Rectal smooth muscle tissue (tissue), 1 donor: Measurements from ENCODE around the gene SERPINA5.

ENCODE experiments used
- H3K27ac ChIP-seq: one replicate; pipeline ENCODE4 v1.7.0; 2013; ENCODE audit warnings: low read depth, low read length, inconsistent platforms
- H3K27me3 ChIP-seq: one replicate; pipeline ENCODE4 v1.7.0; 2013; ENCODE audit warnings: low read length; ENCODE audit not compliant: control insufficient read depth, insufficient read depth
- H3K36me3 ChIP-seq: one replicate; pipeline ENCODE4 v1.7.0; 2013; ENCODE audit warnings: low read length; ENCODE audit not compliant: control insufficient read depth, insufficient read depth
- H3K4me1 ChIP-seq: one replicate; pipeline ENCODE4 v1.7.0; 2013; ENCODE audit warnings: low read length; ENCODE audit not compliant: control insufficient read depth, insufficient read depth
- H3K4me3 ChIP-seq: one replicate; pipeline ENCODE4 v1.7.0; 2013; ENCODE audit warnings: low read length
- H3K9ac ChIP-seq: one replicate; pipeline ENCODE4 v1.7.0; 2013; ENCODE audit warnings: low read length

The SERPINA5 gene

DNA sequence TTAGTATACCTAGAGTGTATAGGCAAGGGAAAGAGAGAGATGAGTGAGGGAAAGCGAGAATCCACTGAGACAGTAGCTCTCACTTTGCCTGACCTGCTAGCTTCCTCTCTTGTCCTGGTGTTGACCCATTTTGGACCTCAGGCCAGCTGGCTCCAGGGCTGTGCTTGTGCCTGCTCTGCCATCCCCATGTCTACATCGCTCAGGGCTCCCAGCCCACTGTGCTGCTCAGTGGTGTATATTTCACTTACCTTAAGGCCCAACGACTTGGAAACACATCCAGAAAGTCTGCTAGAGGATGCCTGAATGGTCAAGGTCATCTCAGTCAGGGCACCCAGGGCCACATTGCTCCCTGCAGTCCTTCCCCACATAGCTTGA lies 20.9 kb upstream of the SERPINA5 start:
- Histone ChIP-seq H3K27ac (no peak overlapping the region), H3K36me3 (no peaks in the 10 kb centered on the region), H3K27me3 (no peaks in the 10 kb centered on the region), H3K4me1 (no peaks in the 10 kb centered on the region), H3K4me3 (no peak overlapping the region), H3K9ac (no peak overlapping the region)

DNA sequence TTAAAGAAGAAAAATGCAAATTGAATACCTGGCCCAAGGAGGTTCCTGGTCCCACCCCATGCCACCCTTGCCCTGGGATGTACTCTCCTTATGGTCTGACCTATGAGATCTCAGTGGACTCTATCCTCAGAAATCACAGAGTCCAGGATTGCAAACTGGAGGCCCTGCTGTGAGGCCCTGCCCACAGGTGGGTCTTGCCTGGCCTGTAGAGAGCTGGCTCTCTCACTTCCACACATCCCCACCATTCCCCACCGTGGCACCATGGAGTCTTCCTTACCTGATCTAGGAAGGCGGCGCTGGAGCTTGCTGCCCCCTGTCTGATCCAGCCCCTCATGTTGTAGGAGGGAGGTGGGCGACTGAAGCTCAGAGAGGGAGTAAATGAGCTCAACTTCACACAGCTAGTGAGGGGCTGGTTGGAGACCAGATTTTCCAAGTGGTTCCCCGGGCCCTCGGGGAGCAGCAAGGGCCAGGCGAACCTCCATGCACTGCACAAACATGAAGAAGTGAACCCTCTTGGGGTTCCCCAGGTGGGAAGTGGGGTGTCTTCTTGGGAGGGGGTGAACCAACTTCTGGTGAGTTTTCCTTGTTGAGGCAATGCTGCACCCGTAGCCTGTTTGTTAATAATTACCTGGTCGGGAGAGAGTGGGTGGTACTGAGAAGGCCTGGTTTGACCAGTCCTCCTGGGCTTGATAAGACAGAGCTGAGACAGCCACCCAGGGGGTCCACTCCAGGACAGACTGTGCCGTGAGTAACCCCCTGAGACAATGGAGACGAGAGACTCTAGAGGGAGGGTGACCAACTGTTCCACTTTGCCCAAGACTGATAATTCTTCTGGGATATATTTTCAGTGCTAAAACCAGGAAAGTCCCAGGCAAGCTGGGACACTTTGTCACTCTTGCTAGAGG lies 20.2 kb upstream of the SERPINA5 start, which contains the start of gene SERPINA4:
TSS of gene SERPINA4 (plus strand) at position 692 of the 905 bp plus-strand sequence. CDS start 2,041 bp downstream, outside the sequence.
- no peaks in the 10 kb centered on the region for H3K27me3 ChIP-seq
- no peaks in the 10 kb centered on the region for H3K4me1 ChIP-seq
- no peaks in the 10 kb centered on the region for H3K36me3 ChIP-seq
- no peak within 1 kb of the TSS for H3K27ac ChIP-seq
- H3K4me3 ChIP-seq, result no peak within 1 kb of the TSS
- H3K9ac ChIP-seq, result no peak within 1 kb of the TSS

DNA sequence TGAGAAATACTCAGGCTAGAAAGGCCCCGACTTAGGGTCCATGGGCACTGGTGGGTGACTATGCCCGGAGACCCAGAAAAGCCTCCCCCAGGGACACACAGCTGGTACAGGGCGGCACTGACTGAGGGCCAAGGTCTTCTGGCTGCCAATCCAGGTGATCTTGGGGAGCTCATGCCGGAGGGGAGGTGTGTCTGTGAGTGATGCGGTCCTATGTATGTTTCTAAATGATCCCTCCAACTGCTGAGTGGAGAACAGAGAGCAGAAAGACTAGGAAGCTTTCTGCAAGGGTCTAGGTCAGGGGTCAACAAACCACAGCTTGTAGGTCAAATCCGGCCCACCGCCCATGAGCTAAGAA lies 19.6 kb upstream of the SERPINA5 start:
- Histone ChIP-seq H3K4me1 (no peaks in the 10 kb centered on the region), H3K27me3 (no peaks in the 10 kb centered on the region), H3K4me3 (no peak overlapping the region), H3K9ac (no peak overlapping the region), H3K27ac (no peak overlapping the region), H3K36me3 (no peaks in the 10 kb centered on the region)

DNA sequence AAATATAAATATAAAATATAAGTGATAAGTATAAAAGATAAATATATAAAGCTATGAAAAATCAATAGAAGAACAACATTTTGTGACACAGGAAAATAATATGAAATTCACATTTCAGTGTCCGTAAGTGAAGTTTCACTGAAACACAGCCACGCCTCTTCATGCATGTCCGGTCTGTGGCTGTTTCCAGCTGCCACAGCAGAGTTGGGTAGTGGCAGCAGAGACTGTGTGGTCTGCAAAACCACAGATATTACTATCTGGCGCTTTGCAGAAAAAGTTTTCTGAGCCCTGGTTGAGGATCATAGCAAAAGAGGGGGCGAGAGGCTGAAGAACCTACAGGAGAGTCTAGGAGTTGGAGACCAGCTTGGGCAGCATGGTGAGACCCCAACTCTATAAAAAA lies 19.2 kb upstream of the SERPINA5 start:
- H3K9ac ChIP-seq, result no peak overlapping the region
- no peak overlapping the region for H3K4me3 ChIP-seq
- H3K4me1 ChIP-seq, result no peaks in the 10 kb centered on the region

DNA sequence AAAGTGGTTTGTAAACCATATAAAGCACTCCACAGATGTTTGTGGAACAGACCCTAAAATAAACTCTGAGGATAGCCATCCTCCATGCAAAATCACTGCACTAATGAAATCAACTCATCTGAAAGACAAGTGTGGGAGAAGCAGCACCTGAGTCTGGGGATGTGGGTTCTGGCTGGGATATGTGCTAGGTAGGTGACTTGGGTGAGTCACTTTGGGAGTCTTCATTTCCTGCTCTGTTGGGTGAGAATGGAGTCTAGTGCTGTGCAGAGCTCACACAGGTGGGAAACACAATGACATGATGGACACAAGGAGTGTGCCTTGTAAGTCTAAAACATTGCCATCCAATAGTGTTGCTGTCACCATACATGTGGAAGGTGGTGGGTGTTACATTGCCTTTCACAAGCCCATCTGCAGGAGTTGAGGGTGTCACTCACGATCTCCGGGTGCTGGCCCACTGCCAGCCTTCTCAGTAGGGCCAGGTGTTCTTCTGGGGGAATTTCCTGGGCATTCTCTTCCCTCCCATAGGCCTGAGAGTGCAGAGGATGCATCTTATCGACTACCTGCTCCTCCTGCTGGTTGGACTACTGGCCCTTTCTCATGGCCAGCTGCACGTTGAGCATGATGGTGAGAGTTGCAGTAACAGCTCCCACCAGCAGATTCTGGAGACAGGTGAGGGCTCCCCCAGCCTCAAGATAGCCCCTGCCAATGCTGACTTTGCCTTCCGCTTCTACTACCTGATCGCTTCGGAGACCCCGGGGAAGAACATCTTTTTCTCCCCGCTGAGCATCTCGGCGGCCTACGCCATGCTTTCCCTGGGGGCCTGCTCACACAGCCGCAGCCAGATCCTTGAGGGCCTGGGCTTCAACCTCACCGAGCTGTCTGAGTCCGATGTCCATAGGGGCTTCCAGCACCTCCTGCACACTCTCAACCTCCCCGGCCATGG lies 18.0 kb upstream of the SERPINA5 start:
- Histone ChIP-seq H3K4me1 (no peaks in the 10 kb centered on the region), H3K27ac (no peak overlapping the region), H3K9ac (no peak overlapping the region), H3K4me3 (no peak overlapping the region), H3K36me3 (no peaks in the 10 kb centered on the region), H3K27me3 (no peaks in the 10 kb centered on the region)

More for the DNA sequence above, 19.2 kb upstream of the SERPINA5 start:
- Histone ChIP-seq H3K27me3 (no peaks in the 10 kb centered on the region), H3K27ac (no peak overlapping the region), H3K36me3 (no peaks in the 10 kb centered on the region)

DNA sequence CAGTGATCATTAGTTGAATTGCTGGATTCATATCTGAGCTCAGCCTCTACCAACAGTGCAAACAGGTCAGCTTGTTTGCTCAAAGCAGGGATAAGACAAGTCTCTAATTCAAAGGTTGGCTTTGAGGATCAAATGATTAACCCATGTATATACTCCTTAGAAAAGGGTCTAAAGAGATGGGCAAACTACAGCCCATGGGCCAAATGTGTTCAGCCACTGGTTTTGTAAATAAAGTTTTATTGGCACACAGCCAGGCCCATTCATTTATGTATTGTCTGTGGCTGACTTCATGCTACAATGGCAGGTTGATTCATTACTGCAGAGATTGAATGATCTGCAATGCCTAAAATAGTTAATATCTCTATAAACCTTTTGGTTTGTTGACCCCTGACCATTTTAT lies 16.8 kb upstream of the SERPINA5 start:
- Histone ChIP-seq H3K27ac (no peak overlapping the region), H3K4me3 (no peak overlapping the region), H3K9ac (no peak overlapping the region), H3K4me1 (no peaks in the 10 kb centered on the region), H3K36me3 (no peaks in the 10 kb centered on the region), H3K27me3 (no peaks in the 10 kb centered on the region)

DNA sequence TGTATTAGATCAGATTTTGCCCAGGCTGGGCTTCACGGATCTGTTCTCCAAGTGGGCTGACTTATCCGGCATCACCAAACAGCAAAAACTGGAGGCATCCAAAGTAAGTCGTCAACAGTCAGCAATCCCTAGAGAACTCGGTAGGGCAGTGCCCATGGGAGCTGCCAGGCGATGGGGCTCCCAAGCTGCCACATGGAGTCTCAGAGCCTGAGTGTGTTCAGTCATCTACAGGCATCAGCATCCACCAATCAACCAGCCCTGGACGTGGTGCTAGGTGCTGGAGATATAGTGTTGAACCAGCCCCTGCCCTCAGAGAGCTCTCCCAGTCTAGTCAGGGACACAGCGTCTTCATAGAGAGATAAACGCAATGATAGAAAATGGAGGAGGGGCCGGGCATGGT lies 13.0 kb upstream of the SERPINA5 start:
- Histone ChIP-seq H3K4me3 (no peak overlapping the region), H3K36me3 (no peaks in the 10 kb centered on the region), H3K4me1 (no peaks in the 10 kb centered on the region), H3K27me3 (no peaks in the 10 kb centered on the region), H3K27ac (no peak overlapping the region), H3K9ac (no peak overlapping the region)

DNA sequence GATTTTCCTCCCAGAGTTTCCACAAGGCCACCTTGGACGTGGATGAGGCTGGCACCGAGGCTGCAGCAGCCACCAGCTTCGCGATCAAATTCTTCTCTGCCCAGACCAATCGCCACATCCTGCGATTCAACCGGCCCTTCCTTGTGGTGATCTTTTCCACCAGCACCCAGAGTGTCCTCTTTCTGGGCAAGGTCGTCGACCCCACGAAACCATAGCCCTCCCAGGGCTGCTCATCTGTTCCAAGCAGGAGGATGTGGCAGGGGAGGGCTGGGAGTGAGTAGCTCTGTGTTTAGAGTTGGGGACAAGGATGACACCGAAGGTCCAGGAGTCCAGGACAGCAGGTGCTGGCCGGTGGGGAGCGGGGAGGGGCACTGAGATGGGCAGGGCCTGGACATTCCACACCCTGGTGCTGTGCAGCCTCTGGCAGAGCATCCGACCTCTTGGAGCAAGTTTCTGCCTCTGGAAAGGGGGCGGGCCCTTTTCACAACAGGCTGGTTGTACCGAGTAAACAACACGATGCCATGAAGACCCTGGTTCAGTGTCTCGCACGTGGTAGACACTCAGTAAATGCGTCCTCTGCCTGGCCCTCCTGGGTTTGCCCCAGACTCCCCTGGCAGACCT lies 11.7 kb upstream of the SERPINA5 start:
- no peaks in the 10 kb centered on the region for H3K4me1 ChIP-seq
- no peaks in the 10 kb centered on the region for H3K36me3 ChIP-seq
- no peak overlapping the region for H3K9ac ChIP-seq
- no peak overlapping the region for H3K4me3 ChIP-seq
- H3K27me3 ChIP-seq, result no peaks in the 10 kb centered on the region
- no peak overlapping the region for H3K27ac ChIP-seq

DNA sequence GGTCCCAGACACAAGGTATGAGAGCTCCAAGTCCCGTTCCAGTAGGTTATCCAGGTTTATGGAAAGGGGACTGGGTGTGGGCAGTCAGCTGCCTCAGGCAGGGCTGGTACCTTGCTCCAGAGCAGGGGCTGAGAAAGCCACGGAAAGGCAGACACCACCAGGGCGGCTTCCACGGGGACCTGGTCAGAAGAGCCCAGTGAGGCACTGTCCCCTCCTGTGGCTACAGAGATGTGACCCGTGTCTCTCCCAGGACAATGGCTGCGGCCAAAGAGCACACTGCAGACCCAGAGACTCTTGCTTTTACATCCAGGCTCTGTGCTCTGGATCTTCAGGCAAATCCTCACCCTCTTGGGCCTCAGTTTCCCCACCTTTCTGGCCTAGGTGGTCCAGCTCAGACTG lies 11.2 kb upstream of the SERPINA5 start:
- no peaks in the 10 kb centered on the region for H3K27me3 ChIP-seq
- H3K4me3 ChIP-seq, result no peak overlapping the region
- no peaks in the 10 kb centered on the region for H3K4me1 ChIP-seq
- H3K27ac ChIP-seq, result no peak overlapping the region
- no peaks in the 10 kb centered on the region for H3K36me3 ChIP-seq
- no peak overlapping the region for H3K9ac ChIP-seq

DNA sequence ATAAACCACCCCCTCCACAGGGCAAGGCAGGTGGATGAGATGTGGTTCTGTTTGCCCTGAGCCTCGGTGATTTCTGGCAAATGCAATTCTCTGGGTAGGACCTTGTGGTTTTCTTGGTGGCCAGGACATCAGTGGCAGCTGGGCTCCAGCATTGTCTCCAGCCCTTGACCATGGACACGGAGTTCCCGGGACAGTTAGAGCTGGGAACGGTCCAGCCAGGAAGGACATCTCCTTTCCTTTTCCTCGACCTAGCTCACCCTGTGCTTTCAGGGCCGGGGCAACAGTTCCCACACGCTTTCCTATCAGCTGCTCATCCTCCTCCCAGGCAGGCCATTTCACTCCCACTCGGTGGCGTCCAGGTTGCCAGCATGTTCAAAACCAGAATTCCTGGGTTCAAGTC lies 10.8 kb upstream of the SERPINA5 start:
- H3K4me3 ChIP-seq, result no peak overlapping the region
- H3K27ac ChIP-seq, result no peak overlapping the region
- H3K9ac ChIP-seq, result no peak overlapping the region
- no peaks in the 10 kb centered on the region for H3K4me1 ChIP-seq
- no peaks in the 10 kb centered on the region for H3K27me3 ChIP-seq
- no peaks in the 10 kb centered on the region for H3K36me3 ChIP-seq

DNA sequence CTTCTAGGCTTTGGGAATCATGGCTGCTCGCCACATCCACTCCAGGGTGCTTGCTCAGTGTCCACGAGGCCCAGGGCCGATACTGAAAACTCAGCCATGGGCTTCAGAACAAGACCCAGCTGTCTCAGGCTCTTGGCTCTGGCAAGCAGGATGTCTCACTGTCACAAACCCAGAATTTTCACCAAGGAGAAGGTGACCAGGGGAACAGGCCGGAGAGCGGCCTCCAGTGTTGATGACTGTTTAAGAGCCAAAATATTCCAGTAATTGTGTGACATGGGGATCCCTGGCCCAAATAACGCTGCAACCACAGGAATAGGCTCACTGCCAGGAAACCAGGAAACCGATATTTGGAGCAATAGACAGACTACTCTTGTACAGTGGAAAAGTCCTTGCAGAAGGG lies 9.8 kb upstream of the SERPINA5 start:
- no peaks in the 10 kb centered on the region for H3K4me1 ChIP-seq
- H3K27ac ChIP-seq, result no peak overlapping the region

DNA sequence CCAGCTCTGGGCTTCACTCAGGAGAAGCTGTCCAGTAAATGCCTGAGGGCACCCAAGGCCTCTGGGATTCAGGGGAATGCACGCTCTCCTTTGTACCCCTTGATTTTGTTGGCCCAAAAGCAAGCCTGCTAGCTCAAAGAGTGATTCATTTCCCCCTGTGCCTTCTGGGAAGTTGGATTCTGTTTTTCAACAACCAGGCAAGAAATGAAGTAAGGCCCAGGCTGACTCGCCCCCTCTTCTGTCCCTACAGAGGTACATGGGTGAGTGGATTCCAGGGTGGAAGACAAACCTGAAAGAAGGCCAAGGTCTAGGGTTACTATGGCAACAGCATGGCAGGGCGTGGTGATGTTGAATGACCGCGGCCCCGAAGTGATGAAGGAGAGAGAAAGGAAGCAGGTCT lies 9.3 kb upstream of the SERPINA5 start:
- Histone ChIP-seq H3K36me3 (no peaks in the 10 kb centered on the region), H3K27ac (peak overlapping the region; percentile 15), H3K4me1 (no peaks in the 10 kb centered on the region), H3K27me3 (no peaks in the 10 kb centered on the region), H3K9ac (no peak overlapping the region), H3K4me3 (no peak overlapping the region)

More for the DNA sequence above, 9.8 kb upstream of the SERPINA5 start:
- H3K27me3 ChIP-seq, result no peaks in the 10 kb centered on the region
- no peak overlapping the region for H3K9ac ChIP-seq
- H3K36me3 ChIP-seq, result no peaks in the 10 kb centered on the region
- no peak overlapping the region for H3K4me3 ChIP-seq
